Islet precursor cell (in vitro differentiated cells): ENCODE measurements around the gene CDC40.

ENCODE experiments used
- DNase-seq: peaks from one replicate; pipeline ENCODE4 v3.0.0-alpha.2; 2018

Gene CDC40

GRCh38 chr6:110180228-110181008 lies at the start of gene CDC40:
Gene CDC40 (plus strand): TSS chr6:110180427. CDS start chr6:110180445, 18 bp downstream.
- peak; percentile 76 for DNase-seq

GRCh38 chr6:110137924-110138887 lies 42.0 kb upstream of the CDC40 start:
- DNase-seq: no peak

- DNase-seq: no peak
Measured at GRCh38 chr6:110139052-110139451, 41.2 kb upstream of the CDC40 start.

GRCh38 chr6:110140650-110141049 lies 39.6 kb upstream of the CDC40 start:
- no peak for DNase-seq

GRCh38 chr6:110147870-110148269 lies 32.4 kb upstream of the CDC40 start:
- no peak for DNase-seq

- no peak for DNase-seq
Measured at GRCh38 chr6:110158479-110158878, 21.7 kb upstream of the CDC40 start.

GRCh38 chr6:110170081-110170480 lies 10.1 kb upstream of the CDC40 start:
- no peak for DNase-seq

GRCh38 chr6:110173506-110174132 lies 6.6 kb upstream of the CDC40 start:
- peak; percentile 60 for DNase-seq

GRCh38 chr6:110178626-110179405 lies 1.4 kb upstream of the CDC40 start:
- peak; percentile 63 for DNase-seq

- DNase-seq: peak; percentile 99
Measured at GRCh38 chr6:110179406-110180227, 610 bp upstream of the CDC40 start, which contains the start of gene WASF1. Gene WASF1 (minus strand): TSS chr6:110179670. CDS start chr6:110127601, 52,069 bp downstream.

GRCh38 chr6:110181131-110182030 lies 1.2 kb downstream of the CDC40 start:
- DNase-seq: no peak

- no peak for DNase-seq
Measured at GRCh38 chr6:110183292-110183885, 3.2 kb downstream of the CDC40 start.

- DNase-seq: no peak
Measured at GRCh38 chr6:110185879-110186278, 5.7 kb downstream of the CDC40 start.

GRCh38 chr6:110188791-110189190 lies 8.6 kb downstream of the CDC40 start:
- DNase-seq: no peak

- DNase-seq: no peak
Measured at GRCh38 chr6:110190726-110191125, 10.5 kb downstream of the CDC40 start.

GRCh38 chr6:110191477-110191876 lies 11.2 kb downstream of the CDC40 start:
- no peak for DNase-seq

- no peak for DNase-seq
Measured at GRCh38 chr6:110195639-110196038, 15.4 kb downstream of the CDC40 start.

- DNase-seq: no peak
Measured at GRCh38 chr6:110196874-110197273, 16.6 kb downstream of the CDC40 start.

- no peak for DNase-seq
Measured at GRCh38 chr6:110198561-110198960, 18.3 kb downstream of the CDC40 start.
